NCI-H226 (cell line): ENCODE results near the gene CDKAL1.

Source experiments
- DNase-seq: peaks from one replicate; pipeline ENCODE4 v3.0.0-alpha.2; 2015

CDKAL1 gene

DNA sequence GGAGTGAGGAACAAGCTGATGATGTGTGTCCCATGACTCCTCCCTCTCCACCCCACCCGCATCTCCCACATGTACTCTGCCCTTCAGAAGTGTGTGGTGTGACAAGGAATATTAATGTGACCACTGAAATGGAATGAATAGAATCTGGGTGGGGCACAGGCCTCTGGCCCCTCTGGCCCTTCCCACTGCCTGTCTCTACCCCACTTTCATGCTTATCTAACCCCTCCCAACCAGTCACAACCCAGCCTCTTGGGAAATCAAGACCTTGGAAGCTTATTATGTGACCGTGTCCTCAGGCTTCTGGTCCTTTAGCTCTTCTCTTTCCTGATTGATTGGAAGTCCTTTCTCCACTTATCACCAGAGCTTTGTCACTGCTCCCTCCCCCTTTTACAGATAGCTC, 747.1 kb downstream of the CDKAL1 start:
- no peak for DNase-seq
